Kidney (tissue), 14 donors: ENCODE results near the gene IBA57. TPM values are rescaled to one million over a fixed set of nuclear protein-coding genes. Genes with fewer than 3 reads are reported as not detected.

Source experiments
- DNase-seq, 5 donors: peaks; one replicate each; pipeline ENCODE4 v3.0.0-alpha.2; 2013 to 2020
- FAIRE-seq: peaks from 2 replicates; lab custom pipeline; 2012; peaks lifted over from hg19 to GRCh38; lab: Jason Lieb, UNC
- H3K27ac ChIP-seq, 2 donors: one replicate each; pipeline ENCODE4 v1.7.0; 2013; ENCODE audit warnings: low read depth in 2 of 2, low read length in 2 of 2, inconsistent platforms in 1 of 2
- H3K27me3 ChIP-seq: one replicate; pipeline ENCODE4 v1.7.1; 2013; ENCODE audit warnings: low read length, inconsistent platforms; ENCODE audit not compliant: control insufficient read depth, insufficient read depth
- H3K36me3 ChIP-seq, 3 donors: one replicate each; pipeline versions ENCODE4 v1.7.0 to v1.7.1; 2013; ENCODE audit warnings: low read length in 3 of 3, control low read depth in 1 of 3, inconsistent platforms in 1 of 3; ENCODE audit not compliant: insufficient read depth in 3 of 3, control insufficient read depth in 2 of 3
- H3K4me1 ChIP-seq, 3 donors: one replicate each; pipeline versions ENCODE4 v1.7.0 to v1.7.1; 2013; ENCODE audit warnings: low read length in 3 of 3, inconsistent platforms in 1 of 3, low read depth in 1 of 3; ENCODE audit not compliant: control insufficient read depth in 2 of 3, insufficient read depth in 2 of 3
- H3K4me3 ChIP-seq, 3 donors: one replicate each; pipeline versions ENCODE4 v1.7.0 to v1.8.1; 2013; ENCODE audit warnings: low read length in 3 of 3, control low read depth in 1 of 3, inconsistent platforms in 1 of 3
- H3K9ac ChIP-seq, 3 donors: one replicate each; pipeline versions ENCODE4 v1.7.0 to v1.7.1; 2013; ENCODE audit warnings: low read length in 3 of 3, control low read depth in 1 of 3, inconsistent platforms in 1 of 3
- H3K9me3 ChIP-seq, 3 donors: one replicate each; pipeline versions ENCODE4 v1.7.0 to v1.7.1; 2013; ENCODE audit warnings: low read length in 3 of 3, control low read depth in 1 of 3, inconsistent platforms in 1 of 3; ENCODE audit not compliant: control insufficient read depth in 2 of 3, insufficient read depth in 1 of 3
- intact Hi-C: fragments of 100-400 bp; cut with DNase I; formaldehyde crosslinking; loops from one replicate; pipeline ENCODE4 v1.11.1; 2022
- polyA plus RNA-seq: library from polyadenylated mRNA; stranded (reverse); fragments of 350-450 nt; fragmentation: Illumina TruSeq; extraction: RNeasy Lipid Tissue Mini Kit (QIAGEN cat#74804); gene quantifications from one replicate; pipeline ENCODE4 v1.2.3, GENCODE V29; 2014; ENCODE audit warnings: low read depth, low replicate concordance; ENCODE audit not compliant: insufficient read depth
- total RNA-seq: library from RNA; stranded (reverse); fragmentation: NEBNext Ultra II Directional; extraction: Animal tissue kit (Norgen Biotek cat#: 25700); gene quantifications from one replicate; pipeline ENCODE4 v1.2.1, GENCODE V29; 2021
- TF ChIP-seq, protein P1 (sequence below): IDR thresholded peaks from 3 replicates; pipeline ENCODE4 v1.5.1; 2012; ENCODE audit warnings: mild to moderate bottlenecking, moderate library complexity, borderline replicate concordance; ENCODE audit not compliant: insufficient read depth; ENCODE audit errors: extremely low read depth
- donor health status: control.
- donor health status: control.
- donor health status: control.
- donor health status: control.
- donor health status: control.
- donor health status: DM: yes; HTN: yes; CAD: no.
- donor health status: Normal renal cell carcinoma (clear cell type).

Gene IBA57
- total and polyA plus RNA-seq, 2 donors from 2014 or later, result 4.7 to 13.0 TPM

GRCh38 chr1:228120351-228120750 lies 45.3 kb upstream of the IBA57 start:
- Histone ChIP-seq H3K27ac (no peak overlapping the region), H3K4me1 (no peaks in the 10 kb centered on the region), H3K9me3 (no peaks in the 10 kb centered on the region), H3K36me3 (no peaks in the 10 kb centered on the region), H3K9ac (no peak overlapping the region), H3K27me3 (no peaks in the 10 kb centered on the region), H3K4me3 (no peak overlapping the region)
- intact Hi-C loops, result no loop called here
- TF ChIP-seq, protein P1, sequence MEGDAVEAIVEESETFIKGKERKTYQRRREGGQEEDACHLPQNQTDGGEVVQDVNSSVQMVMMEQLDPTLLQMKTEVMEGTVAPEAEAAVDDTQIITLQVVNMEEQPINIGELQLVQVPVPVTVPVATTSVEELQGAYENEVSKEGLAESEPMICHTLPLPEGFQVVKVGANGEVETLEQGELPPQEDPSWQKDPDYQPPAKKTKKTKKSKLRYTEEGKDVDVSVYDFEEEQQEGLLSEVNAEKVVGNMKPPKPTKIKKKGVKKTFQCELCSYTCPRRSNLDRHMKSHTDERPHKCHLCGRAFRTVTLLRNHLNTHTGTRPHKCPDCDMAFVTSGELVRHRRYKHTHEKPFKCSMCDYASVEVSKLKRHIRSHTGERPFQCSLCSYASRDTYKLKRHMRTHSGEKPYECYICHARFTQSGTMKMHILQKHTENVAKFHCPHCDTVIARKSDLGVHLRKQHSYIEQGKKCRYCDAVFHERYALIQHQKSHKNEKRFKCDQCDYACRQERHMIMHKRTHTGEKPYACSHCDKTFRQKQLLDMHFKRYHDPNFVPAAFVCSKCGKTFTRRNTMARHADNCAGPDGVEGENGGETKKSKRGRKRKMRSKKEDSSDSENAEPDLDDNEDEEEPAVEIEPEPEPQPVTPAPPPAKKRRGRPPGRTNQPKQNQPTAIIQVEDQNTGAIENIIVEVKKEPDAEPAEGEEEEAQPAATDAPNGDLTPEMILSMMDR, result no peak
- no peak for DNase-seq
- FAIRE-seq, result no peak

- Histone ChIP-seq H3K4me1 (no peaks in the 10 kb centered on the region), H3K4me3 (no peak overlapping the region), H3K27ac (no peak overlapping the region), H3K27me3 (no peaks in the 10 kb centered on the region), H3K9me3 (no peaks in the 10 kb centered on the region), H3K9ac (no peak overlapping the region), H3K36me3 (no peaks in the 10 kb centered on the region)
- intact Hi-C loops, result no loop called here
- TF ChIP-seq, protein P1, result no peak
- DNase-seq (no peak), FAIRE-seq (no peak)
Observed at GRCh38 chr1:228120857-228121489, 44.6 kb upstream of the IBA57 start.

DNA sequence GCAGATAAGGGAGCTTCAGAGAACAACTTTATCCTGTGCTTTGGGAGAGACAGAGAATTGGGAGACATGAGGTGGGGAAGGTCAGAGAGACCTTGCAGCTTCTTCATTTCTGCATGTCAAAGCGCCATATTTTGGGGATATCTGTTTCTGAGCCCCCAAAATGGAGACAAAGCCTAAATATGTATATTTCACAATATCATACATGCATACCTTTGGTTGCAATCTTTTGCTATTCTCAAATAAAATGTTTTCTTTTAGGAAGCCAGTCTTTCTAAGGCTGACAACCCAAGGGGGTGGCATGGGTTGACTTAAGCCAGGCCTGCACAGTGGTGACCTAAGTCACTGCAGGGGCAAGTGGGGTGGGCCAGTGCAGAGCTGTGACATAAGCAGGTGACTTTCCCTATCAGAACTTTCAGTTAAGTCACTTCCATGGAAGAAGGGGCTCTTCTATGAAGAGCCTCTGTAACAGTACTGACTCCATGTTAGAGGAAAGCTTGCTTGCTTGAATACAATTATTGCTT lies 42.6 kb upstream of the IBA57 start:
- Histone ChIP-seq H3K27me3 (no peaks in the 10 kb centered on the region), H3K27ac (no peak overlapping the region), H3K9ac (no peak overlapping the region), H3K4me3 (no peak overlapping the region), H3K4me1 (no peaks in the 10 kb centered on the region), H3K9me3 (no peaks in the 10 kb centered on the region), H3K36me3 (no peaks in the 10 kb centered on the region)
- TF ChIP-seq, protein P1, result no peak
- intact Hi-C loops, result no loop called here
- FAIRE-seq, result no peak
- DNase-seq, result no peak
